Nucleus accumbens (tissue), 56 donors: ENCODE results near the gene MRPS10.

ENCODE experiments used
- DNase-seq, 56 donors: peaks; one replicate each; lab custom pipeline; 2025; lab: John Stamatoyannopoulos, UW

Gene MRPS10

GRCh38 chr6:42239736-42240375 lies 22.2 kb upstream of the MRPS10 start:
- DNase-seq: no peak

DNA sequence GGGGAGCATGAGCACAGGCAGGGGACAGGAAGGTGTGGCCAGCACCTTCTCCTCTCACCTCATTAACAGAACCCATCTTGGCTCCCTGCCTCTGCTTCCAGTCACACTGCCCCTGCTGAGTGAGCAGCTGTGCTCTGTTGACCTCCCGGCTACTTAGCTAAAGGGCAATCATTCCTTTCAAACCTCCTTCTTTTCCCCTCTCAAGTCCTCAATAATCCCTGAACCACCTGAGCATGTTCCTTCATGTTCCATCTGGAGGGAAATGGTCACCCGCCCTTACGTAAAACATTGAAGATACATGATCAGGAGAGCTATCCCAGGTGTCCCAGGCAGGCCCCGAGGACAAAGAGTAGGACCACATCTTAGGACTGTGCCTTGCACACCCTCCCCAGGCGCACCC lies 21.7 kb upstream of the MRPS10 start:
- no peak for DNase-seq

GRCh38 chr6:42237857-42238256 lies 20.2 kb upstream of the MRPS10 start:
- no peak for DNase-seq

DNA sequence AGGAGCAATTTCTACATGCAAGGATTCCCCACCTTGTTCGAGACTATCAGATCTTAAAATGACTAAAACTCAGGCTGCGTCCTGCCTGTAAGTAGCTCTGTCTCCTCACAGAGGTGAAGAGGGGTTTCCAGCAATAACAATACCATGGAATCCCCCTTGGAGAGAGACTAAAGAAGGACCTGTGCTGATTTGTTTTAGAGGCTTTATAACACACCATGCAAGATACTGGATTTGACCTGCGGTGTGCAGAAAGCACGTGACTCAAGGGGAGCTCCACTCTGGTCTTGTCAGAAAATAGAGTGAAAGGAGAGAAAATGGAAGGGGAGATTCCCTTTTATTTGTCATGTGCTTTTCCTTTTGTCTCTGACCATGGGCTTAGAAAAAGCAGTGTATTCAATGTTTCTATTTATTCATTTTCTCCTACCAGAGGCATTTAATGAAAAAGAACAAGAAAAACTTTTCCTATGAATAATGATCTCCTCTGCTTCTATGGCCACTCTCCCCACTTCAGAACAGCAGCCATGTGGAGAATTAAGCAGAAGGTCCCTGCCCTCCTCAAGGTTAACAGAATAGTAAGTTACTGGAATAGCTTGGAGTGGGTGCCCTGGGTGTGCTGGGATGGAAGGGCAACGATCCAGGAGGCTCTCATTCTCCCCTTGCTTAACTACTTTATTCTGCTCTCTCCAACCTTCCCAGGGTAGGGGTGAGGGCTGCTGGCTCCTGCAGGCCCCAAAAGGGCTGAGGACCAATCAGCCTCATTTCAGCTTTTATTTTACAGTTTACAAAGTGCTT lies 19.2 kb upstream of the MRPS10 start:
- DNase-seq: no peak

- no peak for DNase-seq
Observed at GRCh38 chr6:42236030-42236429, 18.4 kb upstream of the MRPS10 start.

GRCh38 chr6:42232035-42232434 lies 14.4 kb upstream of the MRPS10 start:
- no peak for DNase-seq

DNA sequence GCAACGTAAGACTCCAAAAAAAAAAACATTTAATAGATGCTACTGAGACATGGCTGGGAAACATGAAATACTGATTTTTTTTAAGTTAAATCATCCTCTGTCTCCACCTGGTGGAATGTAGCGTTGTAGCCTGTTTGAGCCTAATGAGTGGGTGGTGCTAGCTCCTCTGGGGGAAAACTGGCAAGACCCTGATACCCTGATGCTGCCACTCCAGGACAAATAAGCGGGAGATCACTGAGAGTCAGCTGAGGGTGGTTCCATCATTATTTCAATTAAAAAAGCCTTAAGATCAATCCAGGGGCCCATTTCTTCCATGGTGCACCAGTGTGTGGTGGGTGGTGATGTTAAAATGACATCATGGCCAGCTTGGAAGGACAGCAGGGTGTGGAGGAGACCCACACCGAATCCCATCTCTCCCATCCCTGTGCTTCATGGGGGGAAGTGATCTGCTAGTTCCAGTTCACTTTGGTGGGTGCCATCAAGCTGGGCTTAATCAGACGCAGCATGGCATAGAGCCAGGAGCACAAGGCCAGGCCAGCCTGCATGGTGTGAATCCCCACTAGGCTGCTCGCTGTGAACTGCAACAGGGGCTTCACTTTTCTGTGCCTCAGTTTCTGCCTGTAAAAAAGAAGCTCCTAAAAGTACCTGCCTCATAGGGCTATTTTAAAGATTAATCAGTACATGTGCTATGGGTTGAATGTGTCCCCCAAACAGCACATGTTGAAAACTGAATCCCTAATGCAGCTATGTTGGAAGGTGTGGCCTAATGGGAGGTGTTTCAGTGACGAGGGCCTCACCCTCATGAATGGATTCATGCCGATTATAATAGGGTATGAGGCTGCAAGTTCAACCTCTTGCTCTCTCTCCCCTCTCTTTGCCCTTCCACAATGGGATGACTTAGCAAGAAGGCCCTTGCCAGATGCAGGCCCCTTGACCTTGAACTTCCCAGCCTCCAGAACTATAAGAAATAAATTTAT lies 13.0 kb upstream of the MRPS10 start:
- DNase-seq: no peak

GRCh38 chr6:42229506-42230119 lies 12.0 kb upstream of the MRPS10 start:
- no peak for DNase-seq

GRCh38 chr6:42228305-42228704 lies 10.6 kb upstream of the MRPS10 start:
- no peak for DNase-seq

DNA sequence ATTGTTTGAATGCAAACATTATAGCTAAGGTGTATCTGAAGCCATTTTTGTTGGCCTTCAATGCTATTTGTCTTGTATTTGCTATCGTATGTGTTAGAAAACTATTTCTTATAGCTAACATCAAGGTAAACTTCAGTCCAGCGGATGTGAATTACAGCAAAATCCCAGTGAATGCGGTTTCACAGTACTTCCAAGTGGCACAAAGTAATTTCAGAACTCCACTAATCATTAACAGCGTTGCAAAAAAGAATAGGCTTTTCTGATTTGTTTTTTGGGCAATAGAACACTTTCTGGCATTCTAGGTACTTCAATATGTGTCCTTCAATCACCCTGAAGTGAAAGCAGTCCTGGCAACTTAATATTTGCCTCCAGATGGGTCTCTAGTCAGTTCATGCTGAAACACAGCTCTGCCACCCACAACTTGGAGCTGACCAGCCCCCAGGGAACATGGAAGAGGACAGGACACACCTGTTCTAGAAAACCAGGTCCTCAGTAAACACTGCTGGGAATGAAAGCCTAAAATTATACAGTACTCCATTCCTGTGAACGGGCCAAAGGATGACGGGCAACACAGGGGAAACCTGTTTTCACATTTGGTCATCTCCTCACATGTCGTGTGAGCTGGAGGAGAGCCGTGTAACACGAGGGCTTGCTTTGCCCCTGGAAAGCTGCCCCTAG lies 9.7 kb upstream of the MRPS10 start:
- no peak for DNase-seq

GRCh38 chr6:42226645-42227143 lies 9.0 kb upstream of the MRPS10 start:
- DNase-seq: no peak

DNA sequence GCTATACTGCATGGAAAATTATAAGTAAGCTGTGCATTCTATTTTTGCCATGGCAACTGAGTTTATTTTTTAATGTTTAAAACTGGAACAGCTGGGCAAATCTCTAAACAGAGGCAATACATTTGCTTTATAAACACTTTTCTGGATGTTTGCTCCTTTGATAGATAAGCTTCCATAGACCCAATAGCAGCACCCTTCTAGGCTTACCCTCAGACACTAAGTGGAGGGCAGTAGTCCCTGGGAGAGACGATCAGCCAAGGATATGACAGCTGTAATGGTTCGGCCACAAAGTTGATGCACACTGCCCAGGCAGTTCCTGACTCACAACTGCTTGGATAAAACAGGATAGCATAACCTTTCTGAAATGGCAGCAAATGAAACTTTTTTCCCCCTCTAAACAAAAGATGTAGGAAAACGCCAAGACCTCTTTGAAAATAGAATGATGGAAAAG lies 8.5 kb upstream of the MRPS10 start:
- no peak for DNase-seq

GRCh38 chr6:42225419-42225818 lies 7.8 kb upstream of the MRPS10 start:
- DNase-seq: no peak

DNA sequence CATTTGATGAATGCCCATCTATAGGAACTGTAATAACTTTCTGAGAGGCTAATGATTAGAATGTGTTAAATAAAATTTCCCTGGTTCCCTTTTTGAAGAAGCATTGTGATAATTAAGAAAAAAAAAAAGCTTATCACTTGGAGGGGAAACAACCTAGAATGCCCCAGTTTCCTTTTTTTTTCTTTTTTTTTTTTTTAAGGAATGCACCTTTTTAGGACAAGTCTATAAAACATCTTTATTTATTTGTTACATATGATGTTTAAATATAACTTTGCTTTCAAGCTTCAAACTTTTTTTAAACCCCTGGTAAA lies 7.3 kb upstream of the MRPS10 start:
- no peak for DNase-seq

DNA sequence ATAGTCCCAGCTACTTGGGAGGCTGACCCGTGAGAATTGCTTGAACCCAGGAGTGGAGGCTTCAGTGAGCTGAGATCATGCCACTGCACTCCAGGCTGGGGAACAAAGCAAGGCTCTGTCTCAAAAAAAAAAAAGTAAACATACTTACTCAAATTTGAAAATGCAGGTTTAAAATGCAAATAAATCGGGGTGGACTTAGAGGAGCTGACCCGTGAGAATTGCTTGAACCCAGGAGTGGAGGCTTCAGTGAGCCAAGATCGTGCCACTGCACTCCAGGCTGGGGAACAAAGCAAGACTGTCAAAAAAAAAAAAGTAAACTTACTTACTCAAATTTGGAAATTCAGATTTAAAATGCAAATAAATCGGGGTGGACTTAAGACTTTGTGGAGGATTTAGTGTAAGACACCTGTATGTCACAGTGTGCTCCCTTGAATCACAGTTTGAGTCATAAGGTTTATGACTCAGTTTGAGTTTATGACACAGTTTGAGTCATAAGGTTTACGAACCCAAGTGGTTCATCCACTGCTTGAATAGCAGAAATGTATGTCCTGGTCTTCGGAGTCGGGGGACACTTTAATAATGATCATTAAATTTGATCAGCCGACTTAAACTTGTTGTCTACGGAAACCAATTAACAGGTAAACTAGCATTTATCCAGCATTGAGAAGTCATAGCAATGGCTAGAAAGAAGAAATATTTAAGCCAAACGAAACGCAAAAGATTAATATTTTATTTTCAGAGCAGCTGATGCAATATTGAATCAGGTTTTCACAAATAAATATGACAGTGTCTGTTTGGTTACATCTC lies 6.8 kb upstream of the MRPS10 start:
- no peak for DNase-seq

GRCh38 chr6:42222448-42222847 lies 4.8 kb upstream of the MRPS10 start:
- DNase-seq: no peak

GRCh38 chr6:42221546-42221945 lies 3.9 kb upstream of the MRPS10 start:
- DNase-seq: no peak

DNA sequence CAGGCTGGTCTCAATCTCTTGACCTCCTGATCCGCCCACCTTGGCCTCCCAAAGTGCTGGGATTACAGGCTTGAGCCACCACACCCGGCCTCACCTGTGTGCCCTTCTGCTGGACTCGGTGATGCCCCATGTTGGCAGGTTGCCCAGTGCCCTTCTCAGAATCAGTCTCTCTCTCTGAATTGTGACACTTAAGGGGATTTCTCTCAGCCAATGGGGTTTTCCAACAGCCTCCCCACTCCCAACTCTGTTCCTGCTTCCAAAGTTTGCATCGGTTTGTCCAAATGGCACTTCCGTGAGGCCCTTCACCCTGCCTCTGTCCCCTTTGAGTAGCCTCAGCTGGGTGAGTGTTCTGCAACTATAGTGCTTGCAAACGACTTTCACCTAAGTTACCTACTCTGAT lies 3.1 kb upstream of the MRPS10 start:
- DNase-seq: no peak

DNA sequence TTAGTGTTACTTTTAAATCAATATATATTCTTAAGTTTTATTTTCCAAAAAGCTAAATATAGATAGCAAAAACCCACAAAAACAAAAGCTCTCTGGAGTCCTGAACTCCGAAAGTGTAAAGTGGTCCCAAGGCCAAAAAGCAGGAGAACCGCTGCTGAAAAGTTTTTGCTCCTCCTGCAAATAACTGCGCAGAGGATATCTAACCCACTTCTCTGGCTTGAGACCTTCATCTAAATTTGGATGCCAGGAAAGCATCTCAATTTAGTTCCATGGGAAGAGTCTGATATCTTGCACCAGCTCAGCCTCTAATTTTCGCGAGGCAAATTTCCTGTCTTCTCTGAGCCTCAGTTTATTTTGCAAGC lies 523 bp downstream of the MRPS10 start:
- DNase-seq: no peak
